ENCODE results near the gene TTBK1. TPM values are rescaled to one million over a fixed set of nuclear protein-coding genes. Genes with fewer than 3 reads are reported as not detected.

The TTBK1 gene
- total RNA-seq, 1 donor from 2014 or later, result 0.67 TPM

GRCh38 chr6:43313813-43314212 lies 70.5 kb downstream of the TTBK1 start:
- peaks cover 1% of the 10 kb centered on the region for H3K27me3 ChIP-seq (ENCODE audit: control insufficient read depth, insufficient read depth, low read length)
- no peak for TF ChIP-seq CTCF (IDR thresholded peaks at IDR 0.05; ENCODE audit: insufficient read depth, low read length, poor library complexity, severe bottlenecking)
- H3K4me3 ChIP-seq (ENCODE audit: low read depth, low read length), result no peak overlapping the region
- no peak for DNase-seq (ENCODE audit: low read depth)
- H3K36me3 ChIP-seq (ENCODE audit: control insufficient read depth, insufficient read depth, low read length), result no peaks in the 10 kb centered on the region

- Histone ChIP-seq H3K27me3 (ENCODE audit: control insufficient read depth, insufficient read depth, low read length) (no peaks in the 10 kb centered on the region), H3K36me3 (ENCODE audit: control insufficient read depth, insufficient read depth, low read length) (no peaks in the 10 kb centered on the region), H3K4me3 (ENCODE audit: low read depth, low read length) (no peak overlapping the region)
- no peak for DNase-seq (ENCODE audit: low read depth)
- TF ChIP-seq CTCF (IDR thresholded peaks at IDR 0.05; ENCODE audit: insufficient read depth, low read length, poor library complexity, severe bottlenecking), result no peak
Observed at GRCh38 chr6:43318011-43318410, 74.7 kb downstream of the TTBK1 start.

GRCh38 chr6:43325876-43326275 lies 82.6 kb downstream of the TTBK1 start:
- no peak for DNase-seq (ENCODE audit: low read depth)
- Histone ChIP-seq H3K4me3 (ENCODE audit: low read depth, low read length) (no peak overlapping the region), H3K27me3 (ENCODE audit: control insufficient read depth, insufficient read depth, low read length) (no peaks in the 10 kb centered on the region), H3K36me3 (ENCODE audit: control insufficient read depth, insufficient read depth, low read length) (no peaks in the 10 kb centered on the region)
- no peak for TF ChIP-seq CTCF (IDR thresholded peaks at IDR 0.05; ENCODE audit: insufficient read depth, low read length, poor library complexity, severe bottlenecking)

- no peak for TF ChIP-seq CTCF (IDR thresholded peaks at IDR 0.05; ENCODE audit: insufficient read depth, low read length, poor library complexity, severe bottlenecking)
- DNase-seq (ENCODE audit: low read depth), result no peak
- no peaks in the 10 kb centered on the region for H3K27me3 ChIP-seq (ENCODE audit: control insufficient read depth, insufficient read depth, low read length)
- H3K4me3 ChIP-seq (ENCODE audit: low read depth, low read length), result no peak overlapping the region
- H3K36me3 ChIP-seq (ENCODE audit: control insufficient read depth, insufficient read depth, low read length), result no peaks in the 10 kb centered on the region
Observed at GRCh38 chr6:43328528-43328927, 85.2 kb downstream of the TTBK1 start.

- H3K4me3 ChIP-seq (ENCODE audit: low read depth, low read length), result no peak overlapping the region
- DNase-seq (ENCODE audit: low read depth), result no peak
- no peaks in the 10 kb centered on the region for H3K27me3 ChIP-seq (ENCODE audit: control insufficient read depth, insufficient read depth, low read length)
- TF ChIP-seq CTCF (IDR thresholded peaks at IDR 0.05; ENCODE audit: insufficient read depth, low read length, poor library complexity, severe bottlenecking), result no peak
- H3K36me3 ChIP-seq (ENCODE audit: control insufficient read depth, insufficient read depth, low read length), result no peaks in the 10 kb centered on the region
Observed at GRCh38 chr6:43331470-43331869, 88.2 kb downstream of the TTBK1 start.

- no peak for DNase-seq (ENCODE audit: low read depth)
- Histone ChIP-seq H3K36me3 (ENCODE audit: control insufficient read depth, insufficient read depth, low read length) (no peaks in the 10 kb centered on the region), H3K27me3 (ENCODE audit: control insufficient read depth, insufficient read depth, low read length) (no peaks in the 10 kb centered on the region), H3K4me3 (ENCODE audit: low read depth, low read length) (no peak overlapping the region)
- TF ChIP-seq CTCF (IDR thresholded peaks at IDR 0.05; ENCODE audit: insufficient read depth, low read length, poor library complexity, severe bottlenecking), result no peak
Observed at GRCh38 chr6:43331891-43332290, 88.6 kb downstream of the TTBK1 start.

Data from kidney epithelial cell (primary cell).